Ascending aorta (tissue), 2 donors: ENCODE measurements around the gene TIMP2. TPM values are rescaled to one million over a fixed set of nuclear protein-coding genes. Genes with fewer than 3 reads are reported as not detected.

Source experiments
- DNase-seq, 2 donors: peaks; one replicate each; pipeline ENCODE4 v3.0.0-alpha.2; 2019; ENCODE audit warnings: low spot score in 2 of 2
- H3K27ac ChIP-seq, 2 donors: fragments of 200-600 bp; sonication (generic); one replicate each; pipeline ENCODE4 v1.5.1; 2016 to 2017; ENCODE audit warnings: mild to moderate bottlenecking in 1 of 2
- H3K27me3 ChIP-seq: fragments of 200-600 bp; sonication (generic); one replicate; pipeline ENCODE4 v1.5.1; 2017
- H3K36me3 ChIP-seq, 2 donors: fragments of 200-600 bp; sonication (generic); one replicate each; pipeline ENCODE4 v1.5.1; 2016
- H3K4me1 ChIP-seq, 2 donors: fragments of 200-600 bp; sonication (generic); one replicate each; pipeline ENCODE4 v1.5.1; 2016 to 2017; ENCODE audit warnings: mild to moderate bottlenecking in 1 of 2
- H3K4me3 ChIP-seq, 2 donors: fragments of 200-600 bp; sonication (generic); one replicate each; pipeline ENCODE4 v1.5.1; 2016 to 2017; ENCODE audit warnings: mild to moderate bottlenecking in 1 of 2
- H3K9me3 ChIP-seq, 2 donors: fragments of 200-600 bp; sonication (generic); one replicate each; pipeline ENCODE4 v1.5.1; 2016
- CTCF ChIP-seq, 3 experiments: fragments of 200-600 bp in 2 of 3; fragments of 450-650 bp in 1 of 3; sonication (generic) in 2 of 3; IDR thresholded peaks; one replicate each; pipeline ENCODE4 v1.5.1; 2016 to 2019; ENCODE audit warnings: antibody characterized with exemption in 3 of 3, mild to moderate bottlenecking in 1 of 3, moderate library complexity in 1 of 3
- intact Hi-C: fragments of 100-400 bp; cut with DNase I; formaldehyde crosslinking; loops from one replicate; pipeline ENCODE4 v1.15.1; 2023
- total RNA-seq: library from RNA; depleted of rRNA; stranded (reverse); fragments of >200 nt; gene quantifications from one replicate; pipeline ENCODE4 v1.1.0, GENCODE V29; 2016

TIMP2 gene
- total RNA-seq, 1 donor from 2014 or later: 278 TPM

- H3K4me3 ChIP-seq: no peak overlapping the region
- DNase-seq: no peak
- no peaks in the 10 kb centered on the region for H3K36me3 ChIP-seq
- TF ChIP-seq CTCF (IDR thresholded peaks at IDR 0.05): no peak
- H3K9me3 ChIP-seq: peaks cover 7% of the 10 kb centered on the region in 2 donors
- H3K27me3 ChIP-seq: no peaks in the 10 kb centered on the region
- H3K4me1 ChIP-seq: no peaks in the 10 kb centered on the region
- intact Hi-C loops: no loop called here
- H3K27ac ChIP-seq: no peak overlapping the region
These were observed 28.5 kb upstream of the TIMP2 start for GRCh38 chr17:78953356-78954350.

GRCh38 chr17:78952706-78953105, 27.5 kb upstream of the TIMP2 start:
- Histone ChIP-seq H3K27ac (no peak overlapping the region), H3K27me3 (no peaks in the 10 kb centered on the region), H3K36me3 (no peaks in the 10 kb centered on the region), H3K4me3 (no peak overlapping the region), H3K9me3 (peaks cover 7% of the 10 kb centered on the region in 2 donors), H3K4me1 (no peaks in the 10 kb centered on the region)
- intact Hi-C loops: no loop called here
- DNase-seq: no peak
- no peak for TF ChIP-seq CTCF (IDR thresholded peaks at IDR 0.05)

- intact Hi-C loops: no loop called here
- no peaks in the 10 kb centered on the region for H3K27me3 ChIP-seq
- H3K4me1 ChIP-seq: no peaks in the 10 kb centered on the region
- DNase-seq: no peak
- no peaks in the 10 kb centered on the region for H3K36me3 ChIP-seq
- peaks cover 7% of the 10 kb centered on the region in 2 donors for H3K9me3 ChIP-seq
- no peak overlapping the region for H3K4me3 ChIP-seq
- no peak for TF ChIP-seq CTCF (IDR thresholded peaks at IDR 0.05)
- no peak overlapping the region for H3K27ac ChIP-seq
These were observed 26.9 kb upstream of the TIMP2 start for GRCh38 chr17:78951967-78952551.

GRCh38 chr17:78950870-78951269, 25.7 kb upstream of the TIMP2 start:
- Histone ChIP-seq H3K36me3 (no peaks in the 10 kb centered on the region), H3K27ac (no peak overlapping the region), H3K4me3 (no peak overlapping the region), H3K9me3 (peaks cover 7% of the 10 kb centered on the region in 2 donors), H3K27me3 (no peaks in the 10 kb centered on the region), H3K4me1 (no peaks in the 10 kb centered on the region)
- TF ChIP-seq CTCF (IDR thresholded peaks at IDR 0.05): no peak
- intact Hi-C loops: no loop called here
- DNase-seq: no peak

- no peak overlapping the region for H3K27ac ChIP-seq
- H3K36me3 ChIP-seq: no peaks in the 10 kb centered on the region
- TF ChIP-seq CTCF (IDR thresholded peaks at IDR 0.05): no peak
- H3K4me3 ChIP-seq: no peak overlapping the region
- peaks cover 7% of the 10 kb centered on the region in 2 donors for H3K9me3 ChIP-seq
- no peaks in the 10 kb centered on the region for H3K4me1 ChIP-seq
- no peaks in the 10 kb centered on the region for H3K27me3 ChIP-seq
- intact Hi-C loops: no loop called here
- no peak for DNase-seq
These were observed 22.3 kb upstream of the TIMP2 start for GRCh38 chr17:78947235-78948149.
